Measurements from ENCODE around the gene BFAR.
A peak's percentile ranks its signal among the peaks of the same experiment; 100 is the strongest.

BFAR gene, protein sequence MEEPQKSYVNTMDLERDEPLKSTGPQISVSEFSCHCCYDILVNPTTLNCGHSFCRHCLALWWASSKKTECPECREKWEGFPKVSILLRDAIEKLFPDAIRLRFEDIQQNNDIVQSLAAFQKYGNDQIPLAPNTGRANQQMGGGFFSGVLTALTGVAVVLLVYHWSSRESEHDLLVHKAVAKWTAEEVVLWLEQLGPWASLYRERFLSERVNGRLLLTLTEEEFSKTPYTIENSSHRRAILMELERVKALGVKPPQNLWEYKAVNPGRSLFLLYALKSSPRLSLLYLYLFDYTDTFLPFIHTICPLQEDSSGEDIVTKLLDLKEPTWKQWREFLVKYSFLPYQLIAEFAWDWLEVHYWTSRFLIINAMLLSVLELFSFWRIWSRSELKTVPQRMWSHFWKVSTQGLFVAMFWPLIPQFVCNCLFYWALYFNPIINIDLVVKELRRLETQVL

DNA sequence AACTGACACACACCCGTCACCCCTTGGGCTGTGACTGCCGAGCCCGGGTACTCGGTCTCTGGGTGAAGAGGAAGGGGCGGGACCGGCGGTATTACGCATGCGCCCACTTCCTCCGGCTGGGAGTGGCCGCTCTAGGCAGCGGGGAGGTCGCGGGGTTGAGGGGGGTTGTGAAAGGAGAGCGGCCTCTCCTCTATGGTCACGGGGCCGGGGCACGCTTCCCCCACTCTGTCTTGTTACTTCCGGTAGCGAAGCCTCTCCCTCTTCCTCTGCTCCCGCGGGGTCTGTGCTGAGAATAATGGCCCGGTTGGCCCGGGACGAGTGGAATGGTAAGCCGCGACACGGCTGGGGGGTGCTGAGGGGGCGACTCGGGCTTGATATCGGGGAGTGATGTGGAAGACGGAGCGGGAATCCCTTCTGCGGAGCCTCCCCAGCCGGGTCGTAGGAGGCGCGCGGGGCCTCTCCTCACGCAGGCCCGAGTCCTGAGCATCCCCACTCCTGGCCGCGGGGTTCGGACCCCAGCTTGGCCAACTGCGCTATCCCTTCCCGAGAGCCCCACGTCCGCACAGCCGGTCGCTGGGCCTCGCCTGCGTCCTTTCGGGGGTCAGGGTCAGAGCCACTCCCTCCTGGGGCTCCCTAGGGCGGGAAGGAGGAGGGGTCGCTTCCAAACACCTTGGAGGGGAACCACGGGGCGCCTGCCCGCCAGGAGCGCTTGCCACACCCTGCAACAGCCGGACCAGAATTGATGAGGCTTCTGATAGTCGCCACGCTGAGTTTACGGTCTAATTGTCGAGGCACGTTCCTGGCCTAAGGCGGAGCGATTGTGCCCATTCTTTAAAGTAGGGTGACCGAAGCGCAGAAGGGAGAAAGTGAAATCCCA lies at the start of gene BFAR:
BFAR (plus strand) TSS at position 259 of the 877 bp plus-strand sequence. CDS start 11,396 bp downstream, outside the sequence.
- in situ Hi-C loops (cut with HindIII; ENCODE audit: low sequenced_read_pairs) = no loop called here
- TF ChIP-seq, protein P1, sequence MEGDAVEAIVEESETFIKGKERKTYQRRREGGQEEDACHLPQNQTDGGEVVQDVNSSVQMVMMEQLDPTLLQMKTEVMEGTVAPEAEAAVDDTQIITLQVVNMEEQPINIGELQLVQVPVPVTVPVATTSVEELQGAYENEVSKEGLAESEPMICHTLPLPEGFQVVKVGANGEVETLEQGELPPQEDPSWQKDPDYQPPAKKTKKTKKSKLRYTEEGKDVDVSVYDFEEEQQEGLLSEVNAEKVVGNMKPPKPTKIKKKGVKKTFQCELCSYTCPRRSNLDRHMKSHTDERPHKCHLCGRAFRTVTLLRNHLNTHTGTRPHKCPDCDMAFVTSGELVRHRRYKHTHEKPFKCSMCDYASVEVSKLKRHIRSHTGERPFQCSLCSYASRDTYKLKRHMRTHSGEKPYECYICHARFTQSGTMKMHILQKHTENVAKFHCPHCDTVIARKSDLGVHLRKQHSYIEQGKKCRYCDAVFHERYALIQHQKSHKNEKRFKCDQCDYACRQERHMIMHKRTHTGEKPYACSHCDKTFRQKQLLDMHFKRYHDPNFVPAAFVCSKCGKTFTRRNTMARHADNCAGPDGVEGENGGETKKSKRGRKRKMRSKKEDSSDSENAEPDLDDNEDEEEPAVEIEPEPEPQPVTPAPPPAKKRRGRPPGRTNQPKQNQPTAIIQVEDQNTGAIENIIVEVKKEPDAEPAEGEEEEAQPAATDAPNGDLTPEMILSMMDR (IDR thresholded peaks at IDR 0.05; ENCODE audit: low read depth, low read length, missing control alignments) = no peak
- peak; percentile 84 for DNase-seq (ENCODE audit: low read depth)
- peak within 1 kb of the TSS; percentile 69 for H3K4me3 ChIP-seq (ENCODE audit: low read depth, low read length)

DNA sequence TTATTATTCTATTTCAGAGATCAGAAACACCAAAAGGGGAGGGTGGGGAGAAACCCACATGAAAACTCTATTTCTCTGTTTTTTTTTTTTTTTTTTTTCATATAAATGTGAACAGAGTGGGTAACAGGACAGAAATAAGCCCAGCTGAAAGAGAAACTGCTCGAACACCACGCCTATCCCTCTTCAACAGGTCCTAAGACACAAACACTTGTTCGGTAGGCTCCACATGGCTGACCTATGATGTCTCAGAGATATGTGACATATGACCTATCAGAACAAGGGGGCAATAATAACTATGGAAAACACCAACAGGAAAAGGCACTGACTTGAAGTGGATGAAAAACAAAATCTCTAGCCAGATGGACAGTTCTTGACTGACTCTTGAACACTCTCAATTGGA lies 47.5 kb upstream of the BFAR start:
- no peak for DNase-seq (ENCODE audit: low read depth)
- H3K4me3 ChIP-seq (ENCODE audit: low read depth, low read length) = no peak overlapping the region
- TF ChIP-seq, protein P1 (IDR thresholded peaks at IDR 0.05; ENCODE audit: low read depth, low read length, missing control alignments) = no peak
- in situ Hi-C loops (cut with HindIII; ENCODE audit: low sequenced_read_pairs) = no loop called here

DNA sequence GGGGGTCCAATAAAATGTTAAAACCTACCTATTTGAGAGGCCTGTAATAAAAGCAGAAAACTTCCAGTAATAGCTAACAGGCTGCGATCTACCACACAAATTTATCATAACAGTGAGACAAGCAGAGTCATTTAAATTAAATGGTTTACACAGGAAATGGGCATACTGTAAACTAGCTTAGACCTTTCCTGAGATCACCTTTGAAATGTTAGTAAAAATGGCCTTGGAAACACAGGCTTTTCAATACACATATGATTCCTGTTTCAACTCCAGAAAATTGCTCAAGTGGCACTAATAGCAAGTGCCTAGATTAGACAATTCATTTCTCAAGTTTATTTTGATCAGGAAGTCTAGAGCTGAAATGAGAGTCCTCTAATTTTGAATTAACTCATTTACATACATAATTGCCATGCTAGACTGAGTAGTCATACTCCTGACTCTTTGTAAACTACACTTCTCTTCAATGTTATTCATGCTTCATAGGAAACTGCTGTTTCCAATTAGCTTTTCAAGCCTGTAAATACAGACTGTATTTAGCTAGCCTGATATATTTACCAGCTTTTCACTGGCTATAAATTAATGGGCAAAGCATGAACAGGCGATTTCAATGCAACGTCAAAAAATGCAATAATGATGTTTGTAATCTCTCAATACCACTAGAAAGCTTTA lies 46.0 kb upstream of the BFAR start:
- H3K4me3 ChIP-seq (ENCODE audit: low read depth, low read length) = no peak overlapping the region
- no peak for DNase-seq (ENCODE audit: low read depth)
- in situ Hi-C loops (cut with HindIII; ENCODE audit: low sequenced_read_pairs) = no loop called here
- TF ChIP-seq, protein P1 (IDR thresholded peaks at IDR 0.05; ENCODE audit: low read depth, low read length, missing control alignments) = no peak

DNA sequence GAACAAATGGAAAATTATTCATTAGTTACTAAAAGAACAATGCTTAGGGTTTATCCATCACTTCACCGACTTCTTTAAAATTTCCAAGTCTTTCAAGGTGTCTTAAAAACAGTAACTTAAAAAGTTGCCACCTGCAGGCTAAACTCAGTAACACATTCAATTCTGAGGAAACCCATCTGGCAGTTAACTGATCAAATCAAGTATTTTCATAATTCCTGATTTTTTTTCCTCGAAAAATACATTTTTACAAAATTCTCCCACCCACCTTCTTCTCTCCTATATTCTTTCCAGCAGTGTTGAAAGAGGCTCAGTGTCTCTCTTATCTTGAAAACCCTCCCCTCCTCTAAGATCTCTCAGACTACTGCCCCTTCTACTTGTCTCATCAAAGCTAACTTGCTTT lies 32.6 kb upstream of the BFAR start:
- no peak overlapping the region for H3K4me3 ChIP-seq (ENCODE audit: low read depth, low read length)
- peak; percentile 37 for DNase-seq (ENCODE audit: low read depth)
- in situ Hi-C loops (cut with HindIII; ENCODE audit: low sequenced_read_pairs) = no loop called here
- TF ChIP-seq, protein P1 (IDR thresholded peaks at IDR 0.05; ENCODE audit: low read depth, low read length, missing control alignments) = peak; percentile 30

DNA sequence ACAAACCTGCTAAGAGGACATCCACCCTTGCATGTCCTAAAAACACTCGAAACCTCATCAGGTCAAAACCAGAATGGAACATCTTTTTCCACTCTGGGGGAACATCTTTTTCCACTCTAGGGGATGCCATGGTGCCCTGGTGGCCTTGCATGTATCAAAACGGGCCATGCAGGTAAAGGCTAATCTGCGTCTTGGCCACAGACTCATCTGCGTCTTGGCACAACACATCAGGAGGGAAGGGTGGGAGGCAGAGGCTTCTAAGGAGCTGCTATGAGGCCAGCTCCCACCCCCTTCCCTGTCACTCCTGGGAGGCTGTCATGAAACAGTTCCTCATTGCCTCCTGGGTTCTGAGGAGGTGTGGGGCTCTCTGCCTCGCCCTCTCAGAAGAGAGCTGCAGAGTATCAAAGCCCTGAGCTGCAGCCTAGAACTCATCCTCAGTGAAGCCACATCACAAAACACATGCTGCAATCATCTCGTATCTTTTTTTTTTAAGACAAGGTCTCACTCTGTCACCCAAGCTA lies 30.2 kb upstream of the BFAR start:
- TF ChIP-seq, protein P1 (IDR thresholded peaks at IDR 0.05; ENCODE audit: low read depth, low read length, missing control alignments) = no peak
- in situ Hi-C loops (cut with HindIII; ENCODE audit: low sequenced_read_pairs) = no loop called here
- H3K4me3 ChIP-seq (ENCODE audit: low read depth, low read length) = no peak overlapping the region
- no peak for DNase-seq (ENCODE audit: low read depth)

DNA sequence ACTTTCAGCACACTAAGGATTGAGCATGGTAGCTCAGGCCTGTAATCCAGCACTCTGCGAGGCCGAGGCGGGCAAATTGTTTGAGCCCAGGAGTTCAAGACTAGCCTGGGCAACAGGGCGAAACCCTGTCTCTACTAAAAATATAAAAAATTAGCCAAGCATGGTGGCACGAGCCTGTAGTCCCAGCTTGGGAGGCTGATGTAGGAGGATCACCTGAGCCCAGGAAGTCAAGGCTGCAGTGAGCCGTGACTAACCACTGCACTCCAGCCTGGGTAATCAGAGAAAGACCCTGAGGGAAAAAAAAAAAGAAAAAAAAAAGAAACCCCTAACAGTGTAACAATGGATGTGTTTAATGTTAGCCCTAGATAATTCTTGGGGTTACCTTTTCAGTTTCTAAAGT lies 26.6 kb upstream of the BFAR start:
- no peak for DNase-seq (ENCODE audit: low read depth)
- no peak overlapping the region for H3K4me3 ChIP-seq (ENCODE audit: low read depth, low read length)
- TF ChIP-seq, protein P1 (IDR thresholded peaks at IDR 0.05; ENCODE audit: low read depth, low read length, missing control alignments) = no peak
- in situ Hi-C loops (cut with HindIII; ENCODE audit: low sequenced_read_pairs) = no loop called here
